HG03575 (cell line): ENCODE results near the gene WNT5B.

Experiments
- ATAC-seq: cut with Tn5 transposase; IDR thresholded peaks from one replicate; pipeline ENCODE4 v1.9.1; 2021; ENCODE audit not compliant: unreplicated experiment, insufficient number of reproducible peaks, low FRiP score; ENCODE audit errors: extremely low read depth

Gene WNT5B

GRCh38 chr12:1619587-1619986 lies 9.4 kb upstream of the WNT5B start:
- no peak for ATAC-seq

DNA sequence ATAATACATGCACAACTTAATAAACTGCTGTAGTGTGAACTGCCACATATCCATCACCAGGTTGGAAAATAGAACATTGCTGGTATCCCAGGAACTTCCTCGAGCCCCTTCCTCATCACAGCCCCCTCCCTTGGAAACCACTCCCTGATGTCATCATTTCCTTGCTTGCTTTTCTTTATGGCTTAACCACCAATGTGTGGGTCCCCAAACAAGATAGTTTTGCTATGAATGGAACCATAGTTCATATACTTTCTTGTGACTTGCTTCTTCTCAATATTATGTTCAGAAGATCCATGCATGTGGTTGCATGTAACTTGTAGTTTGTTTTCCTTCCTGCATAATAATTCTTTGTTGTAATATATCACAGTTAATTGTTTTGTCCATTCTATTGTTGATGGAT lies 8.9 kb upstream of the WNT5B start:
- ATAC-seq, result no peak

- no peak for ATAC-seq
Measured at GRCh38 chr12:1622406-1622805, 6.6 kb upstream of the WNT5B start.

DNA sequence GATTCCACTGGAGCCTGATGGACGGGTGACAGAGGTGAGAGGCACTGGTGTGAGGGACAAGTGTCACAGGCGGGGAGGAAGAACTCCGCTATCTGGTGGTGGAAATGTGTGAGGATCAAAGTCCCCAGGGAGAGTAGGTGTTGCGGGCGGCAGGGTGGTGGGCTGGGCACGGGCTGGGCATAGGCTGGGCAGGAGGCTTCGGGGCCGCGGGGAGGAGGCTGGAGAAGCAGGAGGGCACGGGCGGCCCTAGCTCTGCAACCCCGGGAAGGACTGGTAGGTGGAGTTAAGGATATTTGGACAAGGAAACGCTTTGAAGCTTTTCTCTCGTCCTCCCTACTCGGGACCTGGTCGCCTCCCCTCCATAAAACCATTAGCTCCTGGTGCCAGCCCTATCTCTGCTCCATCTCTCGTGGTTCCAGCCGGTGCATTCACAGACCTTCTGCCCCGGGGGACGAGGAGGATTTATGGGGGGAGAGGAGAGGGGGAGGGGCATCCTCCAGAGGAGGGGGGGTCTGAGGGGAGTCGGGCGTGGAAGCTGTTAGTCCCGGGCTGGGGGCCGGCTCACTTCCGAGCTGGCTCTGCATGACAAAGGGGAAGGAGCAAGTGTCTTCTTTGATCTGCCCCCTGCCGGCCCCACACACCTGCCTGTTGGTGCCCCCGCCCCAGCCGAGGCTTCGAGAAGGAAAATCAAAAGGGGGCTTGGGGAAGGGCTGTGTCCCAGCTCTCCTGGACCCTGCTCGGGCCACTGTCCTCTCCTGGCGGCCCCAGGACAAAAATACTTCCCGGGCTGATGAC lies 504 bp downstream of the WNT5B start:
- ATAC-seq, result no peak

- ATAC-seq, result no peak
Measured at GRCh38 chr12:1630133-1630826, 1.2 kb downstream of the WNT5B start.

GRCh38 chr12:1630827-1631591 lies 2.0 kb downstream of the WNT5B start:
- no peak for ATAC-seq

GRCh38 chr12:1632702-1633101 lies 3.7 kb downstream of the WNT5B start:
- no peak for ATAC-seq

DNA sequence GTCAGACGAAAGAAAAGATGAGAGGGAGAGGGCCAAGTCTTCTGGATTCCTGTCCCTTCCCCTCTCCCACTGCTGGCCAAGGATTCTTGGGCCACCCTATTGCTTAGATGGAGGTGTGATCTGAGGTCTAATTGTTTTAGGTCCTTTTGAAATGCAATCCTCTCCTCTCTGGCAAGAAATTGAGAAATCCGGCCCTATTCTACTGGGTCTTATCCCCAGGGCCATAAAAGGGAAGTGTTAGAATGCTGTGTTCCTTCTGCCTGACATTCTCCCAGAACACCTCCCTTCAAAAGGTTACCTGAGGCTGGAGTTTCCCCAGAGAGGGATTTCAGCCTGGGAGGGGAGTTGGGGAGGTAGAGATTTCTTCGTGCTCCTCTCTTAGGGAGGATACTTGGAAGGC lies 4.4 kb downstream of the WNT5B start:
- no peak for ATAC-seq

DNA sequence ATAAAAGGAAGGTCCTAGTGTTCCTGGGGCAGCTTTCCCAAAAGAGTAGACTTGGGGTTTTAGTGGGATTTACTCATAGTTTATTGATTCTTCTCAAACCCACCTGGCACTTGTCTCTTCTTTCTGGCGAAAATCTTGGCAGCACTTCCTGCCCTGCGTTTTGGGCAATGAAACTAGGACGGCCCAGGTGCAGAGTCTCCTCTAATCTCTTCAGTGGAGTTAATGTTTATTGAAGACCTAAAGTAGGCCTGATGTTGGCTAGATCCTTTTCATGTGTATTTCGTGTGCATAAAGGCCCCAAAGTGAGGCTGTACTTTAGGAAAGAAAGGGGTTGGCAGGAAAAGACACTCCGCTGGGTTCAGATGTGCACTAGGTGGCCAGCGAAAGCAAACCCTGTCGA lies 5.1 kb downstream of the WNT5B start:
- ATAC-seq, result no peak

DNA sequence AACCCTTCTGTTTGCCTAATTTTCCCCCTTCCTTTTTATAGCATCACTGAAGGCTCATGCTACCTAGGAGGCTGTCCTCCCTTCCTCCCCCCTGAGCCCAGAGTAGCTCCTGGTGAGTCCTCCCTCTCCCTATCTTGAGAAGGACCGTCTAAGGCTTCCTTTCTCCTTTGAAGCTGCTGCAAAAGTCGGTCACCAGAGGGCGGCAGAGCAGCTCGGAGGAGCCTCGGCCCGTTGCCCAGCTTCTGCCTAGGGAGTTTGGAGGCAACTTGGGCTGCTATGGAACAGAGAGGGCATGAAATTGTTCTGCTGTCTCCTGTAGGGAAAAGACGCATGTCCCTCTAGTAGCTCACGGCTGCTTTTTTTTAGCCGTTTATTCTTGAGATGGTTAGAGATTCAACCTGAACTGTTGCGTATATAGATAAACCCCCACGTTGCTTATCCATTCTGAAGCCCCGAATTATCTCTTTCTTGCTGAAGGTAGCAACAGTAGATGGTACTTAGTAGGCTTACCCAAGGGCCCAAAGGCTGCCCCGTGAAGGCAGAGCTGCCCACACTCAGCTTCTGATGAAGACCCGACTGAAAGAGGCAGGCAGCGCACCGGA lies 5.7 kb downstream of the WNT5B start:
- no peak for ATAC-seq

DNA sequence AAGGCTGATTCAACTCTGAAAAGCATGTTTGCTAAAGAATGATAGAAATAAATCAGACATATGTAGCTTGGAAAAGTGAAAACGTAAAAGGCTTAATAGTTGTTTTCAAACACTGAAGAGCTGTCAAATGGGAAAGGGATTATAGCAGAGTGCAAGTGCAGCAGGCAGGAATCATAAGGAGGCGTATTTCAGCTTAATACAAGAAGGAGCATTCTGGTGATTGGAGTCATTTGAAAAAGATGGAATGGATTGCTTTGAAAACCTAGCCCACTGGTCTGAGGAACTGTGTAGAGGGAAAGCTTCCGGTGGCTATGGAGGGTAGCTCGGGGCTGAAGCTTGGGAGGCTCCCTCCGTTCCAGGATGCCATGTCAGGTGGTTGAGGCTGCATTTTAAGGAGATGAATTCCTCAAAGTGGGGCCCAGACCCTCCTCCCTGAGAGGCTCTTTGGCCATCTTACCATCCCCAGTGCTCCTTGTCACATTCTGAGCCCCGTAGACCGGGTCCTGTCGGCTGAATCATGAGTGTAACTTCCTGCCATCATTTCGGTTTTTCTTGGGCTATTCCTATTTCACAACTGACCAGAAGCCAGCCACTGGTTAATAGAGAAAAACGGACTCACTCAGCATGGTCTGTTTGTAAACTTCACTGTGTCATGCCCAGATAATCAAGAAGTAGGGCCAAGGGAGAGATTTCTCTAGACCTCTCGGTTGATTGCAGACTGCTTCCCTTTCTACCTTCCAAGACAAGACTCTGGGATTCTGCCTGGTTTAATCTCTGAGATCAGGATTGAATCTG lies 6.5 kb downstream of the WNT5B start:
- ATAC-seq, result no peak

GRCh38 chr12:1638203-1638602 lies 9.2 kb downstream of the WNT5B start:
- no peak for ATAC-seq

DNA sequence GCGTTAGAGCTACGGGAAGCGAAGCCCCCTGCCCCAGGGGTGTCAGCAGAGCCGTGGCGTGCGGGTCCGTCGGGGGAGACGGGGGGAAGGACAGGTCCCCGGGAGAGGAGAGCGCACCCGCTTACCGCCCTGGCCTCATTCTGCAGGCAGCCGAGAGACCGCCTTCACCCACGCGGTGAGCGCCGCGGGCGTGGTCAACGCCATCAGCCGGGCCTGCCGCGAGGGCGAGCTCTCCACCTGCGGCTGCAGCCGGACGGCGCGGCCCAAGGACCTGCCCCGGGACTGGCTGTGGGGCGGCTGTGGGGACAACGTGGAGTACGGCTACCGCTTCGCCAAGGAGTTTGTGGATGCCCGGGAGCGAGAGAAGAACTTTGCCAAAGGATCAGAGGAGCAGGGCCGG lies 10.5 kb downstream of the WNT5B start:
- ATAC-seq, result no peak

GRCh38 chr12:1640328-1641234 lies 11.6 kb downstream of the WNT5B start:
- no peak for ATAC-seq

- ATAC-seq, result no peak
Measured at GRCh38 chr12:1642513-1642912, 13.5 kb downstream of the WNT5B start.

DNA sequence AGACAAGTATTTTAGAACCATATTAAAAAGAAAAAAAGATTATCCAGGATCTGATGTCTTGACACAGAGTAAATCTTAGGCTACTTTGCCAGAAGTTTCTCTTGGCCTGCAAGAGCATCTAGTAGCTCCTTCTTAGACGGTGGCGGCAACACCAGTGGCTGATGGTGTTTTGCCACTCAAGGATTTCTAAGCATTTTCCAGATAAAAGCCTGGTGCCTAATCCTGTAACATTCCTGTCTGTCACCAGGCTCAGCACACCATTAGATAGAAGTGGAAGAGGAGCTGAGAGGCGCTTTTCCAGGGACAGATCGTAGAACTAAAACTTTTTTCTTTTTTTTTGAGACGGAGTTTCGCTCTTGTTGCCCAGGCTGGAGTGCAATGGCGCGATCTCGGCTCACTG lies 14.0 kb downstream of the WNT5B start:
- ATAC-seq, result no peak

DNA sequence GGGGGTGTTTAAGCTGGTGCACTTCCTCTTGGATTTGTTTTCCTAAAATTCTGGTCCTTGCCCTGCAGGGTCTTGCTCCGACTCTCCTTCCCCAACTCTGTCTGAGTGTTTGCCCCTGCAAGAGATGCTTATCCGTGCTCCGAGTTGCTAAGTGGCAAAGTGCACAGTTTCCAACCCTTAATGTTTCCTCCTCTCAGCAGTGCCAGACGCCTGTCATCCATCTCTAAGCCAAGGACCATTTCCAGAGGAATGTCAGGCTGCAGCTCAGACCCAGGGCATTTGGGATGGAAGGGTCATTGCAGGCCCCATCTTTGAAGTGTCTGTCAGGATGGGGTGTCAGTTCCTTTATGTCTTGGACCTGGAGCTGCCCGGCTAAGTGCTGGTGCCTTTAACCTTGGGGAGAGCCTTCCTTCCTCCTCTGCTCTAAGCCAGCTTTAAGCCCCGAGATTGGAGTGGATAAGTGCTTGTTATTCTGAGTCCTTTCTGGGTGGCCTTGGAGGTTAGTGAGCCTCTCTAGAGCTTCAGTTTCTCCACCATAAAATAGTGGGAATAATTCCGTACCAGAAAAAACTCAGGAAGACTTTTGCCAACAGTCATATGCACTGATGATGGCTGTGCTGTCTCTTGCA lies 15.0 kb downstream of the WNT5B start:
- no peak for ATAC-seq
